B cell (primary cell): ENCODE results near the gene SH2D5.

Experiments used
- EZH2 ChIP-seq: IDR thresholded peaks from 2 replicates; pipeline ENCODE4 v1.6.1; 2012; ENCODE audit warnings: borderline replicate concordance, low read depth, mild to moderate bottlenecking, moderate library complexity, low read length; ENCODE audit not compliant: insufficient read depth, poor library complexity, severe bottlenecking
- TF ChIP-seq, protein P1 (sequence below): fragments of 200-600 bp; IDR thresholded peaks from one replicate; pipeline ENCODE4 v1.8.0; 2022; ENCODE audit warnings: antibody characterized with exemption, mild to moderate bottlenecking

DNA sequence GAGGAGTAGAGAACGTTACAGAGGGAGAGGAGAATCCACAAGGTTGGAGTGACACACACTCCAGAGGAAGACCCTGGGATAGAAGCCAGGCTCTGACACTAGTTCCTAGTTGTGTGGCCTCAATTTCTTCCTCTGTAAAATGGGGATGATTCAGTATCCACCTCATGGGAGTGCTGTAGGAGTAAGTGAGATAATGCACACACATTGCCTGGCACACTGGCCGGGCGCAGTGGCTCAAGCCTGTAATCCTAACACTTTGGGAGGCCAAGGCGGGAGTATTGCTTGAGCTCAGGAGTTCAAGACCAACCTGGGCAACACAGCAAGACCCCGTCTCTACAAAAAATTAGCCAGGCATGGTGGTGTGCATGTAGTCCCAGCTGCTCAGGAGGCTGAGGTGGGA, 23.6 kb downstream of the SH2D5 start:
- TF ChIP-seq, protein P1, sequence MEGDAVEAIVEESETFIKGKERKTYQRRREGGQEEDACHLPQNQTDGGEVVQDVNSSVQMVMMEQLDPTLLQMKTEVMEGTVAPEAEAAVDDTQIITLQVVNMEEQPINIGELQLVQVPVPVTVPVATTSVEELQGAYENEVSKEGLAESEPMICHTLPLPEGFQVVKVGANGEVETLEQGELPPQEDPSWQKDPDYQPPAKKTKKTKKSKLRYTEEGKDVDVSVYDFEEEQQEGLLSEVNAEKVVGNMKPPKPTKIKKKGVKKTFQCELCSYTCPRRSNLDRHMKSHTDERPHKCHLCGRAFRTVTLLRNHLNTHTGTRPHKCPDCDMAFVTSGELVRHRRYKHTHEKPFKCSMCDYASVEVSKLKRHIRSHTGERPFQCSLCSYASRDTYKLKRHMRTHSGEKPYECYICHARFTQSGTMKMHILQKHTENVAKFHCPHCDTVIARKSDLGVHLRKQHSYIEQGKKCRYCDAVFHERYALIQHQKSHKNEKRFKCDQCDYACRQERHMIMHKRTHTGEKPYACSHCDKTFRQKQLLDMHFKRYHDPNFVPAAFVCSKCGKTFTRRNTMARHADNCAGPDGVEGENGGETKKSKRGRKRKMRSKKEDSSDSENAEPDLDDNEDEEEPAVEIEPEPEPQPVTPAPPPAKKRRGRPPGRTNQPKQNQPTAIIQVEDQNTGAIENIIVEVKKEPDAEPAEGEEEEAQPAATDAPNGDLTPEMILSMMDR, result no peak
- no peak for TF ChIP-seq EZH2
